Fibroblast of pulmonary artery (primary cell): ENCODE results near the gene TP53INP2.
"Not testable (repeated sequence)": the region's sequence is repeated elsewhere in the genome, so short reads cannot be mapped to it uniquely, and the experiment has no call there.

Source experiments
- DNase-seq: peaks from one replicate; pipeline ENCODE4 v3.0.0-alpha.2; 2010; ENCODE audit warnings: low read depth
- H3K4me3 ChIP-seq: replicated peaks from 2 replicates; pipeline ENCODE4 v1.5.1; 2011; ENCODE audit warnings: low read depth, mild to moderate bottlenecking, control low read depth, low read length, moderate library complexity
- CTCF ChIP-seq: IDR thresholded peaks from 2 replicates; pipeline ENCODE4 v1.5.1; 2011; ENCODE audit warnings: mild to moderate bottlenecking, control low read depth, low read length, inconsistent platforms; ENCODE audit errors: missing control alignments

TP53INP2 gene

GRCh38 chr20:34710861-34711574 is 6.9 kb downstream of the TP53INP2 start:
- no peak for DNase-seq
- TF ChIP-seq CTCF = no peak
- no peak overlapping the region for H3K4me3 ChIP-seq

GRCh38 chr20:34711813-34712430 is 7.8 kb downstream of the TP53INP2 start:
- no peak for TF ChIP-seq CTCF
- no peak for DNase-seq
- H3K4me3 ChIP-seq = no peak overlapping the region

- DNase-seq = no peak
- no peak for TF ChIP-seq CTCF
- no peak overlapping the region for H3K4me3 ChIP-seq
Observed at GRCh38 chr20:34712525-34713192, 8.5 kb downstream of the TP53INP2 start.

- H3K4me3 ChIP-seq = no peak overlapping the region
- peak; percentile 99 for DNase-seq
- TF ChIP-seq CTCF = no peak
Observed at GRCh38 chr20:34713194-34713943, 9.2 kb downstream of the TP53INP2 start.

GRCh38 chr20:34713944-34714515 is 9.9 kb downstream of the TP53INP2 start:
- not testable (repeated sequence) for H3K4me3 ChIP-seq, DNase-seq

GRCh38 chr20:34715384-34715783 is 11.2 kb downstream of the TP53INP2 start:
- no peak for TF ChIP-seq CTCF
- DNase-seq = no peak
- H3K4me3 ChIP-seq = no peak overlapping the region

- no peak for DNase-seq
- TF ChIP-seq CTCF = no peak
- H3K4me3 ChIP-seq = no peak overlapping the region
Observed at GRCh38 chr20:34716921-34717229, 12.7 kb downstream of the TP53INP2 start.
